Fibroblast of lung (primary cell): ENCODE results near the gene SEMA4B. TPM values are rescaled to one million over a fixed set of nuclear protein-coding genes. Genes with fewer than 3 reads are reported as not detected.
A peak's percentile ranks its signal among the peaks of the same experiment; 100 is the strongest.

Source experiments
- DNase-seq, 2 donors: peaks; one replicate each; pipeline versions ENCODE4 v3.0.0 to v3.0.0-alpha.2; 2010; ENCODE audit warnings: low read depth in 2 of 2
- H2AFZ ChIP-seq: 2 replicates; pipeline ENCODE4 v1.5.1; 2012; ENCODE audit warnings: low read length, control low read depth, inconsistent platforms
- H3K27ac ChIP-seq: 2 replicates; pipeline ENCODE4 v1.5.1; 2011; ENCODE audit warnings: low read length, control low read depth; ENCODE audit not compliant: insufficient read depth
- H3K27me3 ChIP-seq: 2 replicates; pipeline ENCODE4 v1.5.1; 2011; ENCODE audit warnings: mild to moderate bottlenecking, low read length; ENCODE audit not compliant: control insufficient read depth, insufficient read depth
- H3K36me3 ChIP-seq: 2 replicates; pipeline ENCODE4 v1.5.1; 2011; ENCODE audit warnings: low read length; ENCODE audit not compliant: control insufficient read depth, insufficient read depth
- H3K4me1 ChIP-seq: 2 replicates; pipeline ENCODE4 v1.5.1; 2011; ENCODE audit warnings: low read length; ENCODE audit not compliant: control insufficient read depth, insufficient read depth; ENCODE audit errors: extremely low read depth
- H3K4me2 ChIP-seq: 2 replicates; pipeline ENCODE4 v1.5.1; 2011; ENCODE audit warnings: low read length, control low read depth; ENCODE audit not compliant: insufficient read depth; ENCODE audit errors: extremely low read depth
- H3K4me3 ChIP-seq, 4 experiments: fragments of 200-600 bp in 1 of 4; sonication (generic) in 1 of 4; replicated peaks in 1 of 4; 2 replicates each; pipeline ENCODE4 v1.5.1; 2011 to 2016; ENCODE audit warnings: low read length in 4 of 4, low read depth in 3 of 4, mild to moderate bottlenecking in 3 of 4, control low read depth in 2 of 4, inconsistent platforms in 1 of 4, mixed read lengths in 1 of 4; ENCODE audit not compliant: insufficient read depth in 1 of 4; ENCODE audit errors: control extremely low read depth in 1 of 4
- H3K79me2 ChIP-seq: 2 replicates; pipeline ENCODE4 v1.5.1; 2012; ENCODE audit warnings: mild to moderate bottlenecking, low read length, inconsistent platforms; ENCODE audit not compliant: control insufficient read depth, insufficient read depth
- H3K9ac ChIP-seq: 2 replicates; pipeline ENCODE4 v1.5.1; 2011; ENCODE audit warnings: mild to moderate bottlenecking, low read length, control low read depth; ENCODE audit not compliant: insufficient read depth
- H3K9me3 ChIP-seq: 2 replicates; pipeline ENCODE4 v1.5.1; 2012; ENCODE audit warnings: low read depth, low read length; ENCODE audit not compliant: control insufficient read depth, insufficient read depth
- H4K20me1 ChIP-seq: 2 replicates; pipeline ENCODE4 v1.5.1; 2011; ENCODE audit warnings: low read length; ENCODE audit not compliant: control insufficient read depth, insufficient read depth; ENCODE audit errors: extremely low read depth
- EZH2 ChIP-seq: IDR thresholded peaks from 2 replicates; pipeline ENCODE4 v1.5.1; 2012; ENCODE audit warnings: low read length, control low read depth, mild to moderate bottlenecking; ENCODE audit errors: missing control alignments
- polyA plus RNA-seq, 2 donors: library from polyadenylated mRNA; depleted of rRNA in 1 of 2; stranded (reverse) in 1 of 2; unstranded in 1 of 2; fragments of >200 nt; gene quantifications; 2 replicates each; pipeline ENCODE4 v1.2.1, GENCODE V29; 2011 to 2012; ENCODE audit warnings: missing spikeins in 1 of 2
- total RNA-seq: library from RNA; depleted of rRNA; stranded (reverse); fragments of >200 nt; gene quantifications from 2 replicates; pipeline ENCODE4 v1.2.1, GENCODE V29; 2014
- TF ChIP-seq, protein P1 (sequence below), 2 donors: IDR thresholded peaks in 1 of 2; conservative IDR thresholded peaks in 1 of 2; 1 replicate in 1 of 2; 2 replicates in 1 of 2; pipeline ENCODE4 v1.5.1; 2011 to 2012; ENCODE audit warnings: low read length in 2 of 2, control low read depth in 1 of 2, inconsistent platforms in 1 of 2, low read depth in 1 of 2, mild to moderate bottlenecking in 1 of 2

The SEMA4B gene
- total and polyA plus RNA-seq, 2 donors (not counting 1 experiment from before 2014, with no cell fraction given) = 12.8 to 30.4 TPM

- Histone ChIP-seq H3K9me3 (no peaks in the 10 kb centered on the region), H3K36me3 (no peaks in the 10 kb centered on the region), H3K27me3 (no peaks in the 10 kb centered on the region), H4K20me1 (no peaks in the 10 kb centered on the region), H3K4me3 (no peak overlapping the region), H2AFZ (no peak overlapping the region), H3K9ac (no peak overlapping the region), H3K27ac (no peak overlapping the region), H3K4me1 (peaks cover 9% of the 10 kb centered on the region), H3K79me2 (peaks cover 17% of the 10 kb centered on the region), H3K4me2 (no peak overlapping the region)
- TF ChIP-seq, protein P1, sequence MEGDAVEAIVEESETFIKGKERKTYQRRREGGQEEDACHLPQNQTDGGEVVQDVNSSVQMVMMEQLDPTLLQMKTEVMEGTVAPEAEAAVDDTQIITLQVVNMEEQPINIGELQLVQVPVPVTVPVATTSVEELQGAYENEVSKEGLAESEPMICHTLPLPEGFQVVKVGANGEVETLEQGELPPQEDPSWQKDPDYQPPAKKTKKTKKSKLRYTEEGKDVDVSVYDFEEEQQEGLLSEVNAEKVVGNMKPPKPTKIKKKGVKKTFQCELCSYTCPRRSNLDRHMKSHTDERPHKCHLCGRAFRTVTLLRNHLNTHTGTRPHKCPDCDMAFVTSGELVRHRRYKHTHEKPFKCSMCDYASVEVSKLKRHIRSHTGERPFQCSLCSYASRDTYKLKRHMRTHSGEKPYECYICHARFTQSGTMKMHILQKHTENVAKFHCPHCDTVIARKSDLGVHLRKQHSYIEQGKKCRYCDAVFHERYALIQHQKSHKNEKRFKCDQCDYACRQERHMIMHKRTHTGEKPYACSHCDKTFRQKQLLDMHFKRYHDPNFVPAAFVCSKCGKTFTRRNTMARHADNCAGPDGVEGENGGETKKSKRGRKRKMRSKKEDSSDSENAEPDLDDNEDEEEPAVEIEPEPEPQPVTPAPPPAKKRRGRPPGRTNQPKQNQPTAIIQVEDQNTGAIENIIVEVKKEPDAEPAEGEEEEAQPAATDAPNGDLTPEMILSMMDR (conservative IDR thresholded peaks at IDR 0.05 in 1 of 2, IDR thresholded peaks at IDR 0.05 in 1 of 2; ENCODE audit: low read depth in 1 of 2, low read length in 2 of 2) = no peak
- no peak for TF ChIP-seq EZH2
- DNase-seq = no peak
Observed at GRCh38 chr15:90262426-90262825, 61.3 kb downstream of the SEMA4B start.

DNA sequence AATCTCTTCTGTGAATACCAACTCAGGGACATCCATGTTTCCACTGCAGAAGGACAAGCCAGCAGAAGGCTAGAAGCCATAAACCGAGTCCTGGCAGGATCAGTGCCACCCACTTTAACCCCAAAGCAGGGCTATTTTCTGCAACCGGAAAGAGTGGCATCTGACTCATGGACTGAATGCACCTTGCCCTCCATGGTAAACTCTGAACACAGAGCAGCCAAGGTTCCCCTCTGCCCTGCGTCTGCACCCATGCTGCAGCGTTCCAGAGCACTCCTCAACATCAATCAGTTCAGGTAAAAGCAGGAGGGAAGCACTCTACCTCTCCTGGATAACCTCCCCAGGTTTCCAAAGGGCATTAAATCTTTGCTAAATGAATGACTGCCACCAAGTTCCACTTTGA lies 63.5 kb downstream of the SEMA4B start:
- peak overlapping the region; percentile 13 for H2AFZ ChIP-seq
- no peaks in the 10 kb centered on the region for H3K36me3 ChIP-seq
- DNase-seq = no peak
- H3K4me2 ChIP-seq = peak overlapping the region; percentile 87
- no peaks in the 10 kb centered on the region for H3K9me3 ChIP-seq
- peak overlapping the region; percentile 92 for H3K9ac ChIP-seq
- peaks cover 9% of the 10 kb centered on the region for H3K4me1 ChIP-seq
- TF ChIP-seq EZH2 = no peak
- TF ChIP-seq, protein P1 (conservative IDR thresholded peaks at IDR 0.05 in 1 of 2, IDR thresholded peaks at IDR 0.05 in 1 of 2; ENCODE audit: low read depth in 1 of 2, low read length in 2 of 2) = no peak
- peak overlapping the region; percentile 91 to 99 (median 95) for H3K4me3 ChIP-seq
- H3K27me3 ChIP-seq = no peaks in the 10 kb centered on the region
- H4K20me1 ChIP-seq = no peaks in the 10 kb centered on the region
- H3K79me2 ChIP-seq = peaks cover 34% of the 10 kb centered on the region
- peak overlapping the region; percentile 93 for H3K27ac ChIP-seq

DNA sequence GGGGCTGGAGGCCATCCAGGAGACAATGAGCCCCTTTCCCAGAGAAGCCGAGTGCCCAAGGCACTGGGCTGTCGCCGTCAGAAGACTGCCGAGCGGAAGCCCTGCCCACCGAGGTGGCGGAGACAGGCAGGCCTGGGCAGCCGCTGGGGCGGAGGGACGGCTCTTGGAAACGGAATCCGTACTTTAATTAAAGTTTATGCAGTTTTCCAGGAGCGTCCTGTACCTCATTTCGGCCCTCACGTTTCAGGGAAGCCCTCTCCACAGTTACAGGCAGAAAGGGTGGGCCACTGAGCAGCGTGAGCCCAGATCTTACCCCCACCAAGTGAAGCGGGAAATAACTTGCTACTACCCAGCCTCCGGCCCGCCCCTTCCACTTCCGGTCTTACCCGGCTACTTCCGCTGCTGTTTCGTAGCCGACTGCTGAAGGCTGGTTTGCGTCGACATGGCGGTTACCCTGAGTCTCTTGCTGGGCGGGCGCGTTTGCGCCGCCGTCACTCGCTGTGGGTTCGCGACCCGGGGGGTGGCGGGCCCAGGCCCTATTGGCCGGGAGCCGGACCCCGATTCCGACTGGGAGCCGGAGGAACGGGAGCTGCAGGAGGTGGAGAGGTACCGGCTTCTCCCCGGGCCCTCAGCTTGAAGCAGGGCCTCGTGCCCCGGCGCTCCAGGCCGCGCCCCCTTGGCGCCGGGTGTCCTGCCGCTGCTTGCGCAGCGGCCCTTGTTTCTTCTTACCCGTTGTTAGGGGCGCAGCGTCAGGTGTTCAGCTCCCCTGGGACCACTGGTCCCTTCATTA lies 64.3 kb downstream of the SEMA4B start, which contains the start of gene NGRN:
Gene NGRN, plus strand, starts transcription at position 402 of the 790 bp plus-strand sequence. Its CDS starts 41 bp downstream, at position 443.
- no peak for TF ChIP-seq EZH2
- TF ChIP-seq, protein P1 (conservative IDR thresholded peaks at IDR 0.05 in 1 of 2, IDR thresholded peaks at IDR 0.05 in 1 of 2; ENCODE audit: low read depth in 1 of 2, low read length in 2 of 2) = no peak
- peak within 1 kb of the TSS; percentile 92 for H3K9ac ChIP-seq
- peak within 1 kb of the TSS; percentile 96 for H2AFZ ChIP-seq
- peaks cover 2% of the 10 kb centered on the region for H3K36me3 ChIP-seq
- H3K9me3 ChIP-seq = no peaks in the 10 kb centered on the region
- no peaks in the 10 kb centered on the region for H4K20me1 ChIP-seq
- H3K27me3 ChIP-seq = no peaks in the 10 kb centered on the region
- peak within 1 kb of the TSS; percentile 87 for H3K4me2 ChIP-seq
- peaks cover 42% of the 10 kb centered on the region for H3K79me2 ChIP-seq
- H3K27ac ChIP-seq = peak within 1 kb of the TSS; percentile 93
- peaks cover 9% of the 10 kb centered on the region for H3K4me1 ChIP-seq
- peak; percentile 91 to 92 for DNase-seq
- peak within 1 kb of the TSS; percentile 91 to 99 (median 95) for H3K4me3 ChIP-seq
